ENCODE results near the gene FREM2. TPM values are rescaled to one million over a fixed set of nuclear protein-coding genes. Genes with fewer than 3 reads are reported as not detected.

FREM2 gene
- total RNA-seq, 1 donor from 2014 or later: not detected

DNA sequence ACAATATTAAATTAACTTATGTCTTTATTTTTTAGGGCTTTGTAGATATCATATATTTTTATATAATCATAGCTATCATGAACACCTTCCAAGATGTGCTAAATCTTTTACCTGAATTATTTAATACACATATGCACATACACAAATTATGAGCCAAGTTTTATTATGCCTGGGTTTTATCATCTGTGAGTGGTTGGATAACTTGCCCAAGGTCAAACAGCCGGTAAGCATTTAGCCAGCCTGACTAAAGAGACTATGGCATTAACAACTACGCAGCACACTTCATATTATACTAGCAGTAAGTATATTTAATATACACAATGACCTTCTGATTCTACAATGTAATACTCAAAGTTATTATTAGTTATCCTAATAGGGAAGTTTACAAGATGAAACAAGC, 132.7 kb downstream of the FREM2 start:
- TF ChIP-seq CTCF (IDR thresholded peaks at IDR 0.05; ENCODE audit: insufficient read depth, low read length, severe bottlenecking): no peak
- Histone ChIP-seq H3K4me3 (ENCODE audit: low read depth, low read length) (no peak overlapping the region), H3K27me3 (ENCODE audit: control insufficient read depth, insufficient read depth, low read length) (no peaks in the 10 kb centered on the region), H3K36me3 (ENCODE audit: control insufficient read depth, insufficient read depth, low read length) (no peaks in the 10 kb centered on the region)
- FAIRE-seq: no peak
- no peak for DNase-seq (ENCODE audit: low read depth)

GRCh38 chr13:38821770-38822551, 135.1 kb downstream of the FREM2 start:
- H3K4me3 ChIP-seq (ENCODE audit: low read depth, low read length): no peak overlapping the region
- no peaks in the 10 kb centered on the region for H3K36me3 ChIP-seq (ENCODE audit: control insufficient read depth, insufficient read depth, low read length)
- TF ChIP-seq CTCF (IDR thresholded peaks at IDR 0.05; ENCODE audit: insufficient read depth, low read length, severe bottlenecking): no peak
- DNase-seq (ENCODE audit: low read depth): peak; percentile 69
- no peak for FAIRE-seq
- no peaks in the 10 kb centered on the region for H3K27me3 ChIP-seq (ENCODE audit: control insufficient read depth, insufficient read depth, low read length)

DNA sequence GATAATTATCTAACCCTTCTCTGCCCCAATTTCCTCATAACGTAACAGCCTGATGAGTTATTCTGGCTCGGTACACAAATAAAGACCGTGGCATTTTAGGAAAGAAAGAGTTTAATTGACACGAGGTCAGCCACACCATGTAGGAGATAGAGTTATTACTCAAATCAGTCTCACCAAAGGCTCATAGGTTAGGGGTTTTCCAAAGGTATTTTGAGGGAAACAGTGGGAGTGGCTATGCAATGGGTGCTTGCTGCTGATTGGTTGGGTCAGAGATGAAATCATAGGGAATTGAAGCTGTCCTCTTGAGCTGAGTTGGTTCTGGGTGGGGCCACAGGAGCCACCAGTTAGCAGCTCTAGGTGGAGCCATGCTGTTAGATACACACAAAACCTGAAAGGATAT, 137.5 kb downstream of the FREM2 start:
- TF ChIP-seq CTCF (IDR thresholded peaks at IDR 0.05; ENCODE audit: insufficient read depth, low read length, severe bottlenecking): no peak
- FAIRE-seq: no peak
- peak; percentile 21 for DNase-seq (ENCODE audit: low read depth)

GRCh38 chr13:38826182-38826813, 139.4 kb downstream of the FREM2 start:
- no peak for TF ChIP-seq CTCF (IDR thresholded peaks at IDR 0.05; ENCODE audit: insufficient read depth, low read length, severe bottlenecking)
- DNase-seq (ENCODE audit: low read depth): peak; percentile 32
- FAIRE-seq: no peak
- H3K36me3 ChIP-seq (ENCODE audit: control insufficient read depth, insufficient read depth, low read length): no peaks in the 10 kb centered on the region
- no peaks in the 10 kb centered on the region for H3K27me3 ChIP-seq (ENCODE audit: control insufficient read depth, insufficient read depth, low read length)
- H3K4me3 ChIP-seq (ENCODE audit: low read depth, low read length): no peak overlapping the region

More for the DNA sequence above, 137.5 kb downstream of the FREM2 start:
- H3K27me3 ChIP-seq (ENCODE audit: control insufficient read depth, insufficient read depth, low read length): no peaks in the 10 kb centered on the region
- no peaks in the 10 kb centered on the region for H3K36me3 ChIP-seq (ENCODE audit: control insufficient read depth, insufficient read depth, low read length)
- no peak overlapping the region for H3K4me3 ChIP-seq (ENCODE audit: low read depth, low read length)

- FAIRE-seq (no peak), DNase-seq (ENCODE audit: low read depth) (no peak)
- no peaks in the 10 kb centered on the region for H3K36me3 ChIP-seq (ENCODE audit: control insufficient read depth, insufficient read depth, low read length)
- H3K4me3 ChIP-seq (ENCODE audit: low read depth, low read length): no peak overlapping the region
- no peak for TF ChIP-seq CTCF (IDR thresholded peaks at IDR 0.05; ENCODE audit: insufficient read depth, low read length, severe bottlenecking)
- no peaks in the 10 kb centered on the region for H3K27me3 ChIP-seq (ENCODE audit: control insufficient read depth, insufficient read depth, low read length)
Measured at GRCh38 chr13:38830442-38831045, 143.7 kb downstream of the FREM2 start.
